MM.1S (cell line): ENCODE data around the gene TMC1.
"Not testable (repeated sequence)": the region's sequence is repeated elsewhere in the genome, so short reads cannot be mapped to it uniquely, and the experiment has no call there.

Experiments
- DNase-seq: peaks from one replicate; pipeline ENCODE4 v3.0.0-alpha.2; 2015
- H2AFZ ChIP-seq: fragments of 300-600 bp; sonication (generic); 2 replicates; pipeline ENCODE4 v1.6.0; 2016; ENCODE audit warnings: antibody characterized with exemption, low read length
- H3F3A ChIP-seq: fragments of 300-600 bp; sonication (generic); 2 replicates; pipeline ENCODE4 v1.6.1; 2016; ENCODE audit warnings: mild to moderate bottlenecking, antibody characterized with exemption, low read length, moderate library complexity, mixed read lengths; ENCODE audit not compliant: insufficient read depth
- H3K27ac ChIP-seq: fragments of 300-600 bp; sonication (generic); 2 replicates; pipeline ENCODE4 v1.5.1; 2016; ENCODE audit warnings: mild to moderate bottlenecking, low read length
- H3K27me3 ChIP-seq: fragments of 300-600 bp; sonication (generic); replicated peaks from 2 replicates; pipeline ENCODE4 v1.6.0; 2016; ENCODE audit warnings: low read length; ENCODE audit not compliant: insufficient read depth
- H3K36me3 ChIP-seq: fragments of 300-600 bp; sonication (generic); replicated peaks from 2 replicates; pipeline ENCODE4 v1.6.1; 2016; ENCODE audit warnings: mild to moderate bottlenecking, low read length, mixed read lengths; ENCODE audit not compliant: insufficient read depth
- H3K4me1 ChIP-seq: fragments of 300-600 bp; sonication (generic); 2 replicates; pipeline ENCODE4 v1.6.1; 2016; ENCODE audit warnings: low read length, mixed read lengths
- H3K4me2 ChIP-seq: fragments of 300-600 bp; sonication (generic); 2 replicates; pipeline ENCODE4 v1.6.0; 2016; ENCODE audit warnings: low read depth, low read length
- H3K4me3 ChIP-seq: fragments of 300-600 bp; sonication (generic); 2 replicates; pipeline ENCODE4 v1.5.1; 2016; ENCODE audit warnings: low read length, mixed read lengths
- H3K79me2 ChIP-seq: fragments of 300-600 bp; sonication (generic); 2 replicates; pipeline ENCODE4 v1.6.1; 2016; ENCODE audit warnings: mixed run types, low read length, mixed read lengths
- H3K9ac ChIP-seq: fragments of 300-600 bp; sonication (generic); 2 replicates; pipeline ENCODE4 v1.6.1; 2016; ENCODE audit warnings: low read length, mixed read lengths
- H3K9me2 ChIP-seq: fragments of 300-600 bp; sonication (generic); replicated peaks from 2 replicates; pipeline ENCODE4 v1.6.1; 2016; ENCODE audit warnings: mild to moderate bottlenecking, low read length, mixed read lengths; ENCODE audit not compliant: insufficient read depth
- H3K9me3 ChIP-seq: fragments of 300-600 bp; sonication (generic); replicated peaks from 2 replicates; pipeline ENCODE4 v1.6.1; 2016; ENCODE audit warnings: mild to moderate bottlenecking, low read length, mixed read lengths; ENCODE audit not compliant: insufficient read depth
- H4K20me1 ChIP-seq: fragments of 300-600 bp; sonication (generic); 2 replicates; pipeline ENCODE4 v1.6.1; 2016; ENCODE audit warnings: mild to moderate bottlenecking, low read length, moderate library complexity, mixed read lengths; ENCODE audit not compliant: insufficient read depth
- CTCF ChIP-seq: fragments of 300-600 bp; sonication (generic); IDR thresholded peaks from 2 replicates; pipeline ENCODE4 v1.5.1; 2016; ENCODE audit warnings: antibody characterized with exemption, low read length, mixed read lengths
- EZH2 ChIP-seq: fragments of 300-600 bp; sonication (generic); optimal IDR thresholded peaks from 2 replicates; pipeline ENCODE3; 2017; ENCODE audit warnings: low read depth, mild to moderate bottlenecking, antibody characterized with exemption, low read length, mixed read lengths
- EZH2phosphoT487 ChIP-seq: fragments of 300-600 bp; sonication (generic); IDR thresholded peaks from 2 replicates; pipeline ENCODE4 v1.6.1; 2018; ENCODE audit warnings: antibody characterized with exemption, low read length

TMC1 gene

GRCh38 chr9:72539824-72540347 lies 18.5 kb downstream of the TMC1 start:
- Histone ChIP-seq H3K4me3 (no peak overlapping the region), H3K27ac (no peak overlapping the region), H2AFZ (no peak overlapping the region), H4K20me1 (no peaks in the 10 kb centered on the region), H3K9me3 (no peaks in the 10 kb centered on the region), H3K27me3 (no peaks in the 10 kb centered on the region), H3K4me2 (no peak overlapping the region), H3K9me2 (no peaks in the 10 kb centered on the region), H3K4me1 (no peaks in the 10 kb centered on the region), H3F3A (no peaks in the 10 kb centered on the region), H3K36me3 (no peaks in the 10 kb centered on the region), H3K79me2 (no peaks in the 10 kb centered on the region), H3K9ac (no peak overlapping the region)
- no peak for DNase-seq
- TF ChIP-seq EZH2phosphoT487 (no peak), EZH2 (no peak), CTCF (no peak)

GRCh38 chr9:72540348-72540873 lies 19.0 kb downstream of the TMC1 start:
- H3K9ac ChIP-seq = no peak overlapping the region
- H3K9me3 ChIP-seq = no peaks in the 10 kb centered on the region
- H3K36me3 ChIP-seq = no peaks in the 10 kb centered on the region
- no peak overlapping the region for H2AFZ ChIP-seq
- DNase-seq = no peak
- no peak overlapping the region for H3K4me2 ChIP-seq
- H3K27ac ChIP-seq = no peak overlapping the region
- H3K4me3 ChIP-seq = no peak overlapping the region
- no peaks in the 10 kb centered on the region for H4K20me1 ChIP-seq
- no peaks in the 10 kb centered on the region for H3K4me1 ChIP-seq
- no peaks in the 10 kb centered on the region for H3K27me3 ChIP-seq
- H3K9me2 ChIP-seq = no peaks in the 10 kb centered on the region
- TF ChIP-seq EZH2 (no peak), CTCF (no peak), EZH2phosphoT487 (no peak)
- no peaks in the 10 kb centered on the region for H3F3A ChIP-seq
- no peaks in the 10 kb centered on the region for H3K79me2 ChIP-seq

- H4K20me1 ChIP-seq, H3K9me2 ChIP-seq, H3K4me3 ChIP-seq, H3K4me1 ChIP-seq, H3K9me3 ChIP-seq, H3K27ac ChIP-seq, H3K36me3 ChIP-seq, H2AFZ ChIP-seq, DNase-seq, H3K27me3 ChIP-seq, H3K79me2 ChIP-seq, H3K4me2 ChIP-seq, H3F3A ChIP-seq, H3K9ac ChIP-seq: not testable (repeated sequence)
Measured at GRCh38 chr9:72542537-72542833, 21.1 kb downstream of the TMC1 start.

GRCh38 chr9:72542917-72543316 lies 21.5 kb downstream of the TMC1 start:
- Histone ChIP-seq H3K27me3 (no peaks in the 10 kb centered on the region), H4K20me1 (no peaks in the 10 kb centered on the region), H3F3A (no peaks in the 10 kb centered on the region), H3K9ac (no peak overlapping the region), H2AFZ (no peak overlapping the region), H3K9me3 (no peaks in the 10 kb centered on the region), H3K27ac (no peak overlapping the region), H3K4me3 (no peak overlapping the region), H3K36me3 (no peaks in the 10 kb centered on the region), H3K9me2 (no peaks in the 10 kb centered on the region), H3K4me2 (no peak overlapping the region), H3K79me2 (no peaks in the 10 kb centered on the region), H3K4me1 (no peaks in the 10 kb centered on the region)
- TF ChIP-seq EZH2phosphoT487 = no peak
- no peak for TF ChIP-seq CTCF
- no peak for TF ChIP-seq EZH2
- no peak for DNase-seq
